SU-DHL-6 (cell line): ENCODE results near the gene NOM1.

Source experiments
- CTCF ChIP-seq: fragments of 200-600 bp; sonication (generic); IDR thresholded peaks from one replicate; pipeline ENCODE4 v1.5.1; 2017; ENCODE audit warnings: antibody characterized with exemption, mild to moderate bottlenecking, low read length, moderate library complexity; ENCODE audit not compliant: insufficient read depth, poor library complexity, severe bottlenecking
- EZH2phosphoT487 ChIP-seq: fragments of 200-600 bp; sonication (generic), shearing (Covaris generic); conservative IDR thresholded peaks from 2 replicates; pipeline ENCODE4 v1.6.1; 2018; ENCODE audit warnings: mild to moderate bottlenecking, antibody characterized with exemption, low read length, moderate library complexity, mixed read lengths

GRCh38 chr7:157006829-157007469 lies 57.4 kb downstream of the NOM1 start:
- TF ChIP-seq CTCF, result no peak
- no peak for TF ChIP-seq EZH2phosphoT487
